ENCODE measurements around the gene ELMOD3. TPM values are rescaled to one million over a fixed set of nuclear protein-coding genes. Genes with fewer than 3 reads are reported as not detected.
"Not testable (repeated sequence)": the region's sequence is repeated elsewhere in the genome, so short reads cannot be mapped to it uniquely, and the experiment has no call there.

Gene ELMOD3
- polyA plus RNA-seq, 2 donors, result 8.7 to 16.1 TPM

- WGBS, 2 donors, result 69 to 78% methylated on average over 15 of the region's 15 CpGs
- no peaks in the 10 kb centered on the region for H3K27me3 ChIP-seq (ENCODE audit: control insufficient read depth in 1 of 2, insufficient read depth in 2 of 2, low read length in 2 of 2)
- peaks cover 5 to 15% of the 10 kb centered on the region in 2 donors for H3K36me3 ChIP-seq (ENCODE audit: control insufficient read depth in 2 of 2, insufficient read depth in 2 of 2, low read length in 1 of 2)
- peaks cover 0 to 17% of the 10 kb centered on the region in 2 donors for H3K4me1 ChIP-seq (ENCODE audit: control insufficient read depth in 2 of 2, insufficient read depth in 2 of 2, low read length in 1 of 2)
- no peaks in the 10 kb centered on the region for H3K9me3 ChIP-seq (ENCODE audit: control insufficient read depth in 2 of 2, insufficient read depth in 1 of 2, low read depth in 1 of 2, low read length in 1 of 2)
- H3K27ac ChIP-seq (ENCODE audit: low read depth in 2 of 2, low read length in 1 of 2), result peak overlapping the region; percentile 1 to 32
- no peak overlapping the region for H3K4me3 ChIP-seq (ENCODE audit: low read depth in 1 of 2, low read length in 2 of 2)
These were observed 50.9 kb downstream of the ELMOD3 start for GRCh38 chr2:85405201-85406059.

- Histone ChIP-seq H3K27me3 (ENCODE audit: control insufficient read depth in 1 of 2, insufficient read depth in 2 of 2, low read length in 2 of 2) (no peaks in the 10 kb centered on the region), H3K36me3 (ENCODE audit: control insufficient read depth in 2 of 2, insufficient read depth in 2 of 2, low read length in 1 of 2) (no peaks in the 10 kb centered on the region), H3K27ac (ENCODE audit: low read depth in 2 of 2, low read length in 1 of 2) (peak within 1 kb of the TSS; percentile 86 to 87), H3K9me3 (ENCODE audit: control insufficient read depth in 2 of 2, insufficient read depth in 1 of 2, low read depth in 1 of 2, low read length in 1 of 2) (no peaks in the 10 kb centered on the region), H3K4me1 (ENCODE audit: control insufficient read depth in 2 of 2, insufficient read depth in 2 of 2, low read length in 1 of 2) (peaks cover 0 to 24% of the 10 kb centered on the region in 2 donors), H3K4me3 (ENCODE audit: low read depth in 1 of 2, low read length in 2 of 2) (peak within 1 kb of the TSS in 1 of 2 donors; percentile 20)
- 30 to 31% methylated on average over 12 of the region's 12 CpGs for WGBS, 2 donors
These were observed 55.4 kb downstream of the ELMOD3 start, which contains the start of gene CAPG for GRCh38 chr2:85409845-85410583. Gene CAPG (minus strand): TSS chr2:85410366. CDS start chr2:85402145, 8,221 bp downstream.

GRCh38 chr2:85410584-85411404, 56.2 kb downstream of the ELMOD3 start:
- no peaks in the 10 kb centered on the region for H3K27me3 ChIP-seq (ENCODE audit: control insufficient read depth in 1 of 2, insufficient read depth in 2 of 2, low read length in 2 of 2)
- no peak overlapping the region for H3K4me3 ChIP-seq (ENCODE audit: low read depth in 1 of 2, low read length in 2 of 2)
- no peaks in the 10 kb centered on the region for H3K9me3 ChIP-seq (ENCODE audit: control insufficient read depth in 2 of 2, insufficient read depth in 1 of 2, low read depth in 1 of 2, low read length in 1 of 2)
- no peaks in the 10 kb centered on the region for H3K36me3 ChIP-seq (ENCODE audit: control insufficient read depth in 2 of 2, insufficient read depth in 2 of 2, low read length in 1 of 2)
- peak overlapping the region; percentile 86 to 87 for H3K27ac ChIP-seq (ENCODE audit: low read depth in 2 of 2, low read length in 1 of 2)
- 68 to 79% methylated on average over 13 of the region's 13 CpGs for WGBS, 2 donors
- H3K4me1 ChIP-seq (ENCODE audit: control insufficient read depth in 2 of 2, insufficient read depth in 2 of 2, low read length in 1 of 2), result peaks cover 0 to 24% of the 10 kb centered on the region in 2 donors

- Histone ChIP-seq H3K4me3 (ENCODE audit: low read depth in 1 of 2, low read length in 2 of 2) (no peak overlapping the region), H3K27me3 (ENCODE audit: control insufficient read depth in 1 of 2, insufficient read depth in 2 of 2, low read length in 2 of 2) (no peaks in the 10 kb centered on the region), H3K36me3 (ENCODE audit: control insufficient read depth in 2 of 2, insufficient read depth in 2 of 2, low read length in 1 of 2) (no peaks in the 10 kb centered on the region), H3K27ac (ENCODE audit: low read depth in 2 of 2, low read length in 1 of 2) (peak overlapping the region in 1 of 2 donors; percentile 51), H3K9me3 (ENCODE audit: control insufficient read depth in 2 of 2, insufficient read depth in 1 of 2, low read depth in 1 of 2, low read length in 1 of 2) (no peaks in the 10 kb centered on the region), H3K4me1 (ENCODE audit: control insufficient read depth in 2 of 2, insufficient read depth in 2 of 2, low read length in 1 of 2) (peaks cover 0 to 24% of the 10 kb centered on the region in 2 donors)
- WGBS, 2 donors, result 92 to 93% methylated on average over 5 of the region's 5 CpGs
These were observed 56.8 kb downstream of the ELMOD3 start for GRCh38 chr2:85411405-85411748.

GRCh38 chr2:85413592-85414420, 59.2 kb downstream of the ELMOD3 start:
- H3K4me3 ChIP-seq (ENCODE audit: low read depth in 1 of 2, low read length in 2 of 2), result peak overlapping the region; percentile 37 to 56
- H3K4me1 ChIP-seq (ENCODE audit: control insufficient read depth in 2 of 2, insufficient read depth in 2 of 2, low read length in 1 of 2), result peaks cover 0 to 26% of the 10 kb centered on the region in 2 donors
- no peaks in the 10 kb centered on the region for H3K9me3 ChIP-seq (ENCODE audit: control insufficient read depth in 2 of 2, insufficient read depth in 1 of 2, low read depth in 1 of 2, low read length in 1 of 2)
- WGBS, 2 donors, result 6 to 8% methylated on average over 40 to 44 of the region's 44 CpGs
- H3K27ac ChIP-seq (ENCODE audit: low read depth in 2 of 2, low read length in 1 of 2), result peak overlapping the region; percentile 86
- H3K27me3 ChIP-seq (ENCODE audit: control insufficient read depth in 1 of 2, insufficient read depth in 2 of 2, low read length in 2 of 2), result no peaks in the 10 kb centered on the region
- no peaks in the 10 kb centered on the region for H3K36me3 ChIP-seq (ENCODE audit: control insufficient read depth in 2 of 2, insufficient read depth in 2 of 2, low read length in 1 of 2)

- Histone ChIP-seq H3K4me1 (ENCODE audit: control insufficient read depth in 2 of 2, insufficient read depth in 2 of 2, low read length in 1 of 2) (peaks cover 4 to 26% of the 10 kb centered on the region in 2 donors), H3K27ac (ENCODE audit: low read depth in 2 of 2, low read length in 1 of 2) (peak overlapping the region; percentile 86), H3K4me3 (ENCODE audit: low read depth in 1 of 2, low read length in 2 of 2) (peak overlapping the region in 1 of 2 donors; percentile 37)
- not testable (repeated sequence) for H3K36me3 ChIP-seq (ENCODE audit: control insufficient read depth in 2 of 2, insufficient read depth in 2 of 2, low read length in 1 of 2); H3K9me3 ChIP-seq (ENCODE audit: control insufficient read depth in 2 of 2, insufficient read depth in 1 of 2, low read depth in 1 of 2, low read length in 1 of 2); H3K27me3 ChIP-seq (ENCODE audit: control insufficient read depth in 1 of 2, insufficient read depth in 2 of 2, low read length in 2 of 2)
- 77% methylated on average over 5 of the region's 5 CpGs for WGBS, 2 donors
These were observed 59.8 kb downstream of the ELMOD3 start for GRCh38 chr2:85414421-85414759.

GRCh38 chr2:85414761-85415553, 60.4 kb downstream of the ELMOD3 start:
- WGBS, 2 donors, result 67 to 68% methylated on average over 7 of the region's 7 CpGs
- peak overlapping the region; percentile 86 for H3K27ac ChIP-seq (ENCODE audit: low read depth in 2 of 2, low read length in 1 of 2)
- peaks cover 4 to 22% of the 10 kb centered on the region in 2 donors for H3K4me1 ChIP-seq (ENCODE audit: control insufficient read depth in 2 of 2, insufficient read depth in 2 of 2, low read length in 1 of 2)
- no peaks in the 10 kb centered on the region for H3K36me3 ChIP-seq (ENCODE audit: control insufficient read depth in 2 of 2, insufficient read depth in 2 of 2, low read length in 1 of 2)
- H3K9me3 ChIP-seq (ENCODE audit: control insufficient read depth in 2 of 2, insufficient read depth in 1 of 2, low read depth in 1 of 2, low read length in 1 of 2), result no peaks in the 10 kb centered on the region
- H3K27me3 ChIP-seq (ENCODE audit: control insufficient read depth in 1 of 2, insufficient read depth in 2 of 2, low read length in 2 of 2), result no peaks in the 10 kb centered on the region
- no peak overlapping the region for H3K4me3 ChIP-seq (ENCODE audit: low read depth in 1 of 2, low read length in 2 of 2)

- H3K27me3 ChIP-seq (ENCODE audit: control insufficient read depth in 1 of 2, insufficient read depth in 2 of 2, low read length in 2 of 2), result no peaks in the 10 kb centered on the region
- peaks cover 8 to 20% of the 10 kb centered on the region in 2 donors for H3K4me1 ChIP-seq (ENCODE audit: control insufficient read depth in 2 of 2, insufficient read depth in 2 of 2, low read length in 1 of 2)
- H3K4me3 ChIP-seq (ENCODE audit: low read depth in 1 of 2, low read length in 2 of 2), result no peak overlapping the region
- H3K9me3 ChIP-seq (ENCODE audit: control insufficient read depth in 2 of 2, insufficient read depth in 1 of 2, low read depth in 1 of 2, low read length in 1 of 2), result no peaks in the 10 kb centered on the region
- H3K36me3 ChIP-seq (ENCODE audit: control insufficient read depth in 2 of 2, insufficient read depth in 2 of 2, low read length in 1 of 2), result no peaks in the 10 kb centered on the region
- no peak overlapping the region for H3K27ac ChIP-seq (ENCODE audit: low read depth in 2 of 2, low read length in 1 of 2)
- 83 to 90% methylated on average over 12 of the region's 12 CpGs for whole genome bisulfite sequencing, 2 donors
These were observed 61.5 kb downstream of the ELMOD3 start for GRCh38 chr2:85415980-85416650.

Measured in esophagus (tissue), 2 donors.